ENCODE results near the gene TTC4. TPM values are rescaled to one million over a fixed set of nuclear protein-coding genes. Genes with fewer than 3 reads are reported as not detected.

Gene TTC4
- total and polyA plus RNA-seq, 2 donors from 2014 or later: 18.0 to 21.5 TPM

DNA sequence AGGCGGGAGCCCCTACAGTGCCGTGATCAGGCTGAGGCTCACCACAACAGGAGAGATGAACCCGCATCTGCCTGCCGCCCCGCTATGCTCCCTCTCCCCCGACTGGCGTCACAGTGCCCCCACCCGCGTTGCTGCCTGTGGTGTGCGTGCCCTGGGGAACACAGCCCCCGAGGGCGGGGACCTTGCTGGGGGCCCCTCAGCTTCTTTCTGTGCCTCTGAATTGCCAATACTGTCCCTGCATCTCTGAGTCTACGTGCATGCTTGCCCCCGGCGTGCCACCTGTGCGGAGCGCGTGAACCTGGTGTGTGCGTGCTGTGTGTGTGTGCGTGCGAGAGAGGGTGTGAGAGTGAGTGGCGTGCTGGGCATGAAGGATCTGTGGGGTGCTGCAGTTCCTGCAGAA is 38.4 kb downstream of the TTC4 start:
- no peaks in the 10 kb centered on the region for H3K9me3 ChIP-seq (ENCODE audit: control insufficient read depth in 2 of 3, insufficient read depth in 1 of 3, low read length in 3 of 3)
- TF ChIP-seq, protein P1, sequence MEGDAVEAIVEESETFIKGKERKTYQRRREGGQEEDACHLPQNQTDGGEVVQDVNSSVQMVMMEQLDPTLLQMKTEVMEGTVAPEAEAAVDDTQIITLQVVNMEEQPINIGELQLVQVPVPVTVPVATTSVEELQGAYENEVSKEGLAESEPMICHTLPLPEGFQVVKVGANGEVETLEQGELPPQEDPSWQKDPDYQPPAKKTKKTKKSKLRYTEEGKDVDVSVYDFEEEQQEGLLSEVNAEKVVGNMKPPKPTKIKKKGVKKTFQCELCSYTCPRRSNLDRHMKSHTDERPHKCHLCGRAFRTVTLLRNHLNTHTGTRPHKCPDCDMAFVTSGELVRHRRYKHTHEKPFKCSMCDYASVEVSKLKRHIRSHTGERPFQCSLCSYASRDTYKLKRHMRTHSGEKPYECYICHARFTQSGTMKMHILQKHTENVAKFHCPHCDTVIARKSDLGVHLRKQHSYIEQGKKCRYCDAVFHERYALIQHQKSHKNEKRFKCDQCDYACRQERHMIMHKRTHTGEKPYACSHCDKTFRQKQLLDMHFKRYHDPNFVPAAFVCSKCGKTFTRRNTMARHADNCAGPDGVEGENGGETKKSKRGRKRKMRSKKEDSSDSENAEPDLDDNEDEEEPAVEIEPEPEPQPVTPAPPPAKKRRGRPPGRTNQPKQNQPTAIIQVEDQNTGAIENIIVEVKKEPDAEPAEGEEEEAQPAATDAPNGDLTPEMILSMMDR (IDR thresholded peaks at IDR 0.05; ENCODE audit: borderline replicate concordance, extremely low read depth, insufficient read depth): no peak
- peaks cover 0 to 15% (median 8%) of the 10 kb centered on the region in 3 donors for H3K36me3 ChIP-seq (ENCODE audit: control insufficient read depth in 2 of 3, insufficient read depth in 3 of 3, low read length in 3 of 3)
- DNase-seq: no peak
- no peak overlapping the region for H3K9ac ChIP-seq (ENCODE audit: low read length in 3 of 3)
- no peak for FAIRE-seq
- H3K4me3 ChIP-seq (ENCODE audit: low read length in 3 of 3): no peak overlapping the region
- no peaks in the 10 kb centered on the region for H3K4me1 ChIP-seq (ENCODE audit: control insufficient read depth in 2 of 3, insufficient read depth in 2 of 3, low read depth in 1 of 3, low read length in 3 of 3)
- H3K27ac ChIP-seq (ENCODE audit: low read depth in 2 of 2, low read length in 2 of 2): no peak overlapping the region
- no peaks in the 10 kb centered on the region for H3K27me3 ChIP-seq (ENCODE audit: control insufficient read depth, insufficient read depth, low read length)
- intact Hi-C loops (cut with DNase I): no loop called here

DNA sequence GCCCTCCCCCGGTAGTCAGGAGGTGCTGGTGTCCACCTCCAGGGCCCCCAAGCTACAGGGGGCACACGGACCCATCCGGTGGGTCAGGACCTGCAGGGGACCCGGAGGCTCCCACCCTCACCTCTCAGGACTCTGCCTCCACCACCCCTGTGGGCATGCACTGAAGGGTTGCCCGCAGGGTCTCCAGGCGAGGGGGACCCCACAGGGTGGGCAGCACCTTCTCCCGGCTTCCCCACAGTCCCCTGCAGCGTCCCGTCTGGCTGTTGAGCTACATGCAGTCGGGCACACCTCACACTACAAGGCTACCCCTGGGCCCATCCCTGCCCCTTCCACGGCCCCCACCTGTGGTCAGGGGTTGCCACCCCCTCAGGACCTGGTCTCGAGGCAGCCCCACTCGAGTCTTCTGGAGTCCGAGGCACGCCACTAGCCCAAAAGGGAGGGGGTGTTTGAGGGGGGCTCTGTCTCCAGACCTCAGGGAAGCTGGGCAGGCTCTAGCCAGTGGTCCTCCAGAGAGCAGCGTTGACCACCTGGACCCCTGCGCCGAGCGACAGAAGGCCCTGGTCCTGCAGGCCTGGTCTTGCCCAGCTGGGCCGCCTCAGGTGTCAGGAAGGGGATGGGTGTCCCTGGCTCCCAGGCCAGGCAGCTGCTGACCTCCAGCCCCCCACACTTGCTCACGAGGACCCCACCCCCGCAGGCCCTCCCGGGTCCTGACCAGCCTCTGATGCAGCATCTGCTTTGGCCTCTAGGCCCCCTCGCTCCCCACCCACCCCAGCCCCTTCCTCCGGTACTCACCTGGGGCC is 39.0 kb downstream of the TTC4 start:
- TF ChIP-seq, protein P1 (IDR thresholded peaks at IDR 0.05; ENCODE audit: borderline replicate concordance, extremely low read depth, insufficient read depth): no peak
- H3K36me3 ChIP-seq (ENCODE audit: control insufficient read depth in 2 of 3, insufficient read depth in 3 of 3, low read length in 3 of 3): peaks cover 0 to 15% (median 8%) of the 10 kb centered on the region in 3 donors
- DNase-seq (no peak), FAIRE-seq (no peak)
- no peak overlapping the region for H3K4me3 ChIP-seq (ENCODE audit: low read length in 3 of 3)
- no peaks in the 10 kb centered on the region for H3K9me3 ChIP-seq (ENCODE audit: control insufficient read depth in 2 of 3, insufficient read depth in 1 of 3, low read length in 3 of 3)
- no peak overlapping the region for H3K9ac ChIP-seq (ENCODE audit: low read length in 3 of 3)
- no peaks in the 10 kb centered on the region for H3K4me1 ChIP-seq (ENCODE audit: control insufficient read depth in 2 of 3, insufficient read depth in 2 of 3, low read depth in 1 of 3, low read length in 3 of 3)
- intact Hi-C loops (cut with DNase I): no loop called here
- no peaks in the 10 kb centered on the region for H3K27me3 ChIP-seq (ENCODE audit: control insufficient read depth, insufficient read depth, low read length)
- H3K27ac ChIP-seq (ENCODE audit: low read depth in 2 of 2, low read length in 2 of 2): no peak overlapping the region

DNA sequence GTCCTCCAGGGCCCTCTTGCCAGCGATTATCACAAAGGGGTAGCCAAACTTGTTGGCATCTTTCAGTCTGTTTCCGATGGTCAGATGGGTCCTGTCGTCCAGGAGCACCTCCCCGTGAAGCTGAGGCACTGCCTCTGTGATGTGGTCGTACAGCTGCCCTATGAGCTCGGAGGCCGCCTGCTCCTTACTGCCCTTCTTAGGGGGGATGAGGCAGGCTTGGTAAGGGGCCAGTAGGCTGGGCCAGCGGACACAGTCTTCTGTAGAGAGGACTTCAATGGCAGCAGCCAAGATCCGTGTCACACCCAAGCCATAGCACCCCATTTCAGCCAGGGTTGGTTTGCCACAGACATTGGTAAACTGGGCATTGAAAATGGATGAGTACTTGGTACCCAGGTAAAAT is 42.2 kb downstream of the TTC4 start:
- H3K4me3 ChIP-seq (ENCODE audit: low read length in 3 of 3): no peak overlapping the region
- no peak for DNase-seq
- no peaks in the 10 kb centered on the region for H3K27me3 ChIP-seq (ENCODE audit: control insufficient read depth, insufficient read depth, low read length)
- intact Hi-C loops (cut with DNase I): no loop called here
- no peak overlapping the region for H3K9ac ChIP-seq (ENCODE audit: low read length in 3 of 3)
- no peak overlapping the region for H3K27ac ChIP-seq (ENCODE audit: low read depth in 2 of 2, low read length in 2 of 2)
- peaks cover 0 to 15% (median 8%) of the 10 kb centered on the region in 3 donors for H3K36me3 ChIP-seq (ENCODE audit: control insufficient read depth in 2 of 3, insufficient read depth in 3 of 3, low read length in 3 of 3)
- peaks cover 0 to 2% (median 2%) of the 10 kb centered on the region in 3 donors for H3K4me1 ChIP-seq (ENCODE audit: control insufficient read depth in 2 of 3, insufficient read depth in 2 of 3, low read depth in 1 of 3, low read length in 3 of 3)
- TF ChIP-seq, protein P1 (IDR thresholded peaks at IDR 0.05; ENCODE audit: borderline replicate concordance, extremely low read depth, insufficient read depth): no peak
- H3K9me3 ChIP-seq (ENCODE audit: control insufficient read depth in 2 of 3, insufficient read depth in 1 of 3, low read length in 3 of 3): no peaks in the 10 kb centered on the region
- no peak for FAIRE-seq
